H1 (cell line): ENCODE measurements around the gene ZNF680. TPM values are rescaled to one million over a fixed set of nuclear protein-coding genes. Genes with fewer than 3 reads are reported as not detected.

Experiments
- CTCF ChIA-PET: fragments of 300-600 bp; sonication (Branson Sonifier 250); formaldehyde crosslinking; loops from one replicate; lab custom pipeline; 2021; ENCODE audit not compliant: partially characterized antibody; lab: Charles Lee
- POLR2A ChIA-PET: fragments of 300-600 bp; sonication (Branson Sonifier 250); formaldehyde crosslinking; loops from one replicate; lab custom pipeline; 2021; ENCODE audit warnings: inconsistent platforms; ENCODE audit not compliant: partially characterized antibody; lab: Charles Lee
- DNase-seq, 2 experiments: peaks; one replicate each; pipeline versions ENCODE4 v3.0.0 to v3.0.0-alpha.2; 2010 to 2022; ENCODE audit warnings: low spot score in 2 of 2, low read depth in 1 of 2, mixed read lengths in 1 of 2
- FAIRE-seq: peaks from 2 replicates; lab custom pipeline; 2011; peaks lifted over from hg19 to GRCh38; lab: Jason Lieb, UNC
- H2AFZ ChIP-seq: 2 replicates; pipeline ENCODE4 v1.8.1; 2012; ENCODE audit warnings: low read length, inconsistent platforms
- H2AK5ac ChIP-seq: 2 replicates; pipeline ENCODE4 v1.6.1; 2013; ENCODE audit warnings: low read depth, low read length
- H2BK120ac ChIP-seq: replicated peaks from 2 replicates; pipeline ENCODE3; 2013; ENCODE audit warnings: low read depth, low read length, inconsistent platforms
- H2BK12ac ChIP-seq: 2 replicates; pipeline ENCODE4 v1.6.1; 2013; ENCODE audit warnings: low read depth, low read length
- H2BK15ac ChIP-seq: 2 replicates; pipeline ENCODE4 v1.6.1; 2013; ENCODE audit warnings: low read length
- H2BK20ac ChIP-seq: 2 replicates; pipeline ENCODE4 v1.6.1; 2013; ENCODE audit warnings: low read length
- H2BK5ac ChIP-seq: 2 replicates; pipeline ENCODE4 v1.6.1; 2013; ENCODE audit warnings: low read depth, low read length
- H3K14ac ChIP-seq: 2 replicates; pipeline ENCODE4 v1.6.1; 2013; ENCODE audit warnings: inconsistent platforms; ENCODE audit not compliant: insufficient read length
- H3K18ac ChIP-seq: 2 replicates; pipeline ENCODE4 v1.6.1; 2013; ENCODE audit warnings: low read length; ENCODE audit errors: extremely low read depth
- H3K23ac ChIP-seq: 2 replicates; pipeline ENCODE4 v1.6.1; 2013; ENCODE audit warnings: inconsistent platforms; ENCODE audit not compliant: insufficient read length
- H3K23me2 ChIP-seq: 2 replicates; pipeline ENCODE4 v1.6.1; 2013; ENCODE audit warnings: low read depth, low read length
- H3K27ac ChIP-seq: 2 replicates; pipeline ENCODE4 v1.6.1; 2011; ENCODE audit warnings: low read depth, low read length, inconsistent platforms
- H3K27me3 ChIP-seq, 4 experiments: replicated peaks in 1 of 4; 1 replicate in 1 of 4; 2 replicates in 3 of 4; pipeline versions ENCODE4 v1.6.1 to v1.8.1; 2011 to 2013; ENCODE audit warnings: low read length in 3 of 4, mild to moderate bottlenecking in 3 of 4, inconsistent platforms in 2 of 4, mixed read lengths in 2 of 4, moderate library complexity in 1 of 4; ENCODE audit not compliant: control insufficient read depth in 3 of 4, insufficient read depth in 3 of 4; ENCODE audit errors: extremely low read depth in 1 of 4
- H3K36me3 ChIP-seq, 4 experiments: 2 replicates each; pipeline versions ENCODE4 v1.6.1 to v1.8.1; 2011 to 2013; ENCODE audit warnings: mild to moderate bottlenecking in 4 of 4, low read length in 3 of 4, moderate library complexity in 2 of 4, control low read depth in 1 of 4, inconsistent platforms in 1 of 4; ENCODE audit not compliant: insufficient read depth in 4 of 4, control insufficient read depth in 2 of 4
- H3K4ac ChIP-seq: replicated peaks from 2 replicates; pipeline ENCODE3; 2013; ENCODE audit warnings: low read length, low read depth, mixed read lengths, inconsistent platforms; ENCODE audit not compliant: insufficient read length
- H3K4me1 ChIP-seq, 4 experiments: replicated peaks in 1 of 4; 1 replicate in 1 of 4; 2 replicates in 3 of 4; pipeline versions ENCODE4 v1.6.1 to v1.8.1; 2011 to 2013; ENCODE audit warnings: low read length in 3 of 4, inconsistent platforms in 2 of 4, mixed read lengths in 1 of 4; ENCODE audit not compliant: insufficient read depth in 4 of 4, control insufficient read depth in 3 of 4
- H3K4me2 ChIP-seq, 2 experiments: 2 replicates each; pipeline versions ENCODE4 v1.6.1 to v1.8.1; 2011 to 2013; ENCODE audit warnings: low read depth in 2 of 2, low read length in 2 of 2, control low read depth in 1 of 2, inconsistent platforms in 1 of 2, mild to moderate bottlenecking in 1 of 2; ENCODE audit not compliant: insufficient read depth in 1 of 2
- H3K4me3 ChIP-seq, 4 experiments: fragments of 200-600, 300-600 bp in 1 of 4; sonication (generic), shearing (Covaris generic), sonication (Bioruptor Twin) in 1 of 4; 2 replicates each; pipeline versions ENCODE4 v1.5.1 to v1.8.1; 2011 to 2016; ENCODE audit warnings: low read length in 4 of 4, low read depth in 3 of 4, control low read depth in 2 of 4, inconsistent platforms in 2 of 4, mild to moderate bottlenecking in 2 of 4, mixed read lengths in 1 of 4, moderate library complexity in 1 of 4; ENCODE audit not compliant: insufficient read depth in 2 of 4; ENCODE audit errors: extremely low read depth in 1 of 4
- H3K56ac ChIP-seq: replicated peaks from 2 replicates; pipeline ENCODE3; 2013; ENCODE audit warnings: low read depth, mild to moderate bottlenecking, mixed read lengths, low read length, inconsistent platforms; ENCODE audit not compliant: insufficient read length
- H3K79me1 ChIP-seq: 2 replicates; pipeline ENCODE4 v1.6.1; 2013; ENCODE audit warnings: low read depth, low read length, control low read depth
- H3K79me2 ChIP-seq, 2 experiments: 2 replicates each; pipeline versions ENCODE4 v1.6.1 to v1.8.1; 2012 to 2013; ENCODE audit warnings: low read length in 2 of 2, mild to moderate bottlenecking in 2 of 2, inconsistent platforms in 1 of 2; ENCODE audit not compliant: insufficient read depth in 2 of 2, control insufficient read depth in 1 of 2
- H3K9ac ChIP-seq, 4 experiments: replicated peaks in 1 of 4; 1 replicate in 1 of 4; 2 replicates in 3 of 4; pipeline versions ENCODE4 v1.6.1 to v1.8.1; 2011 to 2013; ENCODE audit warnings: low read depth in 3 of 4, low read length in 3 of 4, control low read depth in 2 of 4, mild to moderate bottlenecking in 2 of 4, moderate library complexity in 2 of 4, inconsistent platforms in 1 of 4; ENCODE audit errors: extremely low read depth in 1 of 4
- H3K9me3 ChIP-seq, 2 experiments: 2 replicates each; pipeline versions ENCODE4 v1.6.1 to v1.8.1; 2012 to 2013; ENCODE audit warnings: mild to moderate bottlenecking in 2 of 2, moderate library complexity in 2 of 2, control low read depth in 1 of 2, inconsistent platforms in 1 of 2, low read depth in 1 of 2, low read length in 1 of 2, mixed read lengths in 1 of 2; ENCODE audit not compliant: insufficient read depth in 2 of 2
- H4K20me1 ChIP-seq, 2 experiments: replicated peaks in 1 of 2; 2 replicates each; pipeline versions ENCODE3 to v1.8.1; 2011 to 2013; ENCODE audit warnings: inconsistent platforms in 2 of 2, low read length in 2 of 2, mild to moderate bottlenecking in 1 of 2; ENCODE audit not compliant: insufficient read depth in 2 of 2, control insufficient read depth in 1 of 2
- H4K5ac ChIP-seq: 2 replicates; pipeline ENCODE4 v1.6.1; 2013; ENCODE audit warnings: low read length, low read depth, mixed read lengths, inconsistent platforms; ENCODE audit not compliant: insufficient read length
- H4K8ac ChIP-seq: 2 replicates; pipeline ENCODE4 v1.8.0; 2013; ENCODE audit warnings: mild to moderate bottlenecking, moderate library complexity, low read length, inconsistent platforms; ENCODE audit not compliant: insufficient read depth; ENCODE audit errors: extremely low read depth
- H4K91ac ChIP-seq: replicated peaks from 2 replicates; pipeline ENCODE3; 2013; ENCODE audit warnings: low read length, mixed read lengths, inconsistent platforms; ENCODE audit not compliant: insufficient read length
- BACH1 ChIP-seq: IDR thresholded peaks from 2 replicates; pipeline ENCODE4 v1.6.1; 2012; ENCODE audit warnings: low read length, improper control_type of control experiment
- CHD1 ChIP-seq: IDR thresholded peaks from 2 replicates; pipeline ENCODE4 v1.6.1; 2012; ENCODE audit warnings: low read depth, low read length, improper control_type of control experiment
- E2F6 ChIP-seq: IDR thresholded peaks from 2 replicates; pipeline ENCODE4 v1.6.1; 2012; ENCODE audit warnings: inconsistent platforms
- FOSL1 ChIP-seq: IDR thresholded peaks from 2 replicates; pipeline ENCODE4 v1.6.1; 2011; ENCODE audit warnings: mild to moderate bottlenecking, low read depth, low read length, moderate library complexity; ENCODE audit not compliant: insufficient read depth
- POLR2AphosphoS5 ChIP-seq: IDR thresholded peaks from 2 replicates; pipeline ENCODE4 v1.6.1; 2011; ENCODE audit warnings: low read depth, low read length
- POU5F1 ChIP-seq: IDR thresholded peaks from 2 replicates; pipeline ENCODE4 v1.6.1; 2011; ENCODE audit warnings: low read depth, mild to moderate bottlenecking, low read length, moderate library complexity
- RBBP5 ChIP-seq: IDR thresholded peaks from 2 replicates; pipeline ENCODE4 v1.7.1; 2012; ENCODE audit warnings: low read depth, mild to moderate bottlenecking, inconsistent platforms, low read length, moderate library complexity, borderline replicate concordance
- RXRA ChIP-seq: IDR thresholded peaks from 2 replicates; pipeline ENCODE4 v1.6.1; 2011; ENCODE audit warnings: low read depth, mild to moderate bottlenecking, low read length, moderate library complexity; ENCODE audit not compliant: insufficient read depth
- SAP30 ChIP-seq: fragments of 300-600 bp; sonication (generic); IDR thresholded peaks from 2 replicates; pipeline ENCODE4 v1.7.1; 2012; ENCODE audit warnings: low read length, moderate library complexity, mild to moderate bottlenecking, inconsistent platforms; ENCODE audit not compliant: insufficient read depth, insufficient replicate concordance
- SP2 ChIP-seq: IDR thresholded peaks from 2 replicates; pipeline ENCODE4 v1.6.1; 2012; ENCODE audit warnings: mild to moderate bottlenecking, low read length, inconsistent platforms
- TAF7 ChIP-seq: optimal IDR thresholded peaks from 2 replicates; pipeline ENCODE3; 2011; ENCODE audit warnings: low read depth, mild to moderate bottlenecking, inconsistent platforms, low read length, moderate library complexity, borderline replicate concordance
- TEAD4 ChIP-seq: IDR thresholded peaks from 2 replicates; pipeline ENCODE4 v1.6.1; 2012; ENCODE audit warnings: low read depth, low read length, inconsistent platforms, mixed read lengths
- ZNF274 ChIP-seq: IDR thresholded peaks from 2 replicates; pipeline ENCODE4 v1.7.0; 2012; ENCODE audit warnings: low read length, borderline replicate concordance; ENCODE audit errors: extremely low read depth
- WGBS, 2 experiments: shearing (Covaris generic) in 1 of 2; methylation state at CpG; one replicate each; pipeline versions ENCODE4 v1.1.6 to v1.1.7; 2013 to 2015; ENCODE audit warnings: low lambda C conversion rate in 2 of 2, mixed read lengths in 2 of 2, inconsistent platforms in 1 of 2, low coverage in 1 of 2, missing lambda C conversion rate in 1 of 2; ENCODE audit not compliant: insufficient replicate concordance in 2 of 2, insufficient coverage in 1 of 2, insufficient read length in 1 of 2; ENCODE audit errors: extremely low coverage in 1 of 2, missing lambda C conversion rate in 1 of 2; 5-methylcytosine and 5-hydroxymethylcytosine counted together
- polyA plus RNA-seq, 7 experiments: library from polyadenylated mRNA; depleted of rRNA in 3 of 7; stranded (reverse) in 5 of 7; unstranded in 2 of 7; fragments of >200 nt in 5 of 7; fragments of 200-250 nt in 2 of 7; gene quantifications; 1 replicate in 5 of 7; 2 replicates in 1 of 7; 4 replicates in 1 of 7; pipeline versions ENCODE4 v1.2.1 to v1.2.3, GENCODE V29; 2011 to 2013; ENCODE audit warnings: missing spikeins in 2 of 7, mixed read lengths in 2 of 7
- total RNA-seq: library from RNA; stranded (reverse); fragmentation: NEBNext Ultra II Directional; extraction: Animal tissue kit (Norgen Biotek cat#: 25700); gene quantifications from 2 replicates; pipeline ENCODE4 v1.2.1, GENCODE V29; 2021

The ZNF680 gene
- total and polyA plus RNA-seq, 2 of the 8 experiments (the other 6 are each of a cell fraction or from before 2014, with no cell fraction given) = 15.3 TPM; not detected in 1

- Histone ChIP-seq H3K56ac (no peak overlapping the region), H3K4me1 (no peaks in the 10 kb centered on the region), H4K5ac (no peak overlapping the region), H4K20me1 (no peaks in the 10 kb centered on the region), H2BK12ac (no peak overlapping the region), H3K4me3 (no peak overlapping the region), H3K14ac (no peak overlapping the region), H2BK20ac (no peak overlapping the region), H3K36me3 (no peaks in the 10 kb centered on the region; a peak in 1 of 8 replicates), H3K9me3 (peaks cover 21 to 60% of the 10 kb centered on the region in 2 experiments), H3K9ac (no peak overlapping the region), H2AFZ (no peak overlapping the region), H2BK5ac (no peak overlapping the region), H3K18ac (no peak overlapping the region), H4K8ac (no peak overlapping the region), H2BK15ac (no peak overlapping the region), H3K23ac (no peak overlapping the region), H3K79me2 (no peaks in the 10 kb centered on the region), H3K79me1 (no peaks in the 10 kb centered on the region), H3K23me2 (no peaks in the 10 kb centered on the region), H4K91ac (no peak overlapping the region), H2AK5ac (no peak overlapping the region), H3K27ac (no peak overlapping the region), H2BK120ac (no peak overlapping the region), H3K4me2 (no peak overlapping the region), H3K27me3 (no peaks in the 10 kb centered on the region), H3K4ac (no peak overlapping the region)
- WGBS, 2 experiments = 91% methylated on average over 7 of the region's 8 CpGs; no CpG with 5 or more reads in 1 of the 2 experiments
- FAIRE-seq (no peak), DNase-seq (no peak)
- CTCF ChIA-PET = interaction anchor here (0.6 kb wide), 1 partner anchor 11 kb away, joined by 4 read pairs; no protein-coding TSS in a partner anchor
- POLR2A ChIA-PET = interaction anchor here (1.8 kb wide), 1 partner anchor 17 kb away, joined by 3 read pairs; no protein-coding TSS in a partner anchor
- no peak for TF ChIP-seq FOSL1
- no peak for TF ChIP-seq CHD1
- TF ChIP-seq RBBP5 = no peak
- no peak for TF ChIP-seq TAF7
- no peak for TF ChIP-seq SP2
- TF ChIP-seq POLR2AphosphoS5 = no peak
- no peak for TF ChIP-seq SAP30
- no peak for TF ChIP-seq POU5F1
- TF ChIP-seq E2F6 = no peak
- TF ChIP-seq TEAD4 = no peak
- TF ChIP-seq ZNF274 = no peak
- TF ChIP-seq RXRA = no peak
- TF ChIP-seq BACH1 = no peak
Measured at GRCh38 chr7:64557601-64558322, 5.1 kb downstream of the ZNF680 start.
